ENCODE data around the gene RAB37. TPM values are rescaled to one million over a fixed set of nuclear protein-coding genes. Genes with fewer than 3 reads are reported as not detected.

Gene RAB37
- total RNA-seq, 1 donor, result 79.7 TPM

DNA sequence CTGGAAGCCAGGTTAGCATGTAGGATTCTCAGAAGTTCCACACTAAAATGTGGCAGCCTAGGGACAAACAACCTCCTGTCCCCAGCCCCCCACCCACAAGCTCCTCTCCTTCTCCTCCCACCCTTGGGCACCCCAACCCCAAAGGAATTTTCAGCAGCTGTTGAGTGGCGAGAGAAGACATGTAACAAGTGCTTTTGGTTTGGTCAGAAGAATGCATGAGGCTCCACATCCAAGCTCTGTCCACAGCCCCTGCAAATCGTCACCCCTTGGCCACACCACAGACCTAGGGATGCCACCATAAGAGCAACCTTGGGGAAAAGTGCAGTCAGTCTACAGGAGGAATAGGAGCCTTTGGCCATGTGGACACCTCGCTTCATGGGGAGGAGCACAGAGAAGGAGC is 11.9 kb upstream of the RAB37 start:
- no peak for DNase-seq (ENCODE audit: low read depth in 2 of 3, low spot score in 2 of 3)

DNA sequence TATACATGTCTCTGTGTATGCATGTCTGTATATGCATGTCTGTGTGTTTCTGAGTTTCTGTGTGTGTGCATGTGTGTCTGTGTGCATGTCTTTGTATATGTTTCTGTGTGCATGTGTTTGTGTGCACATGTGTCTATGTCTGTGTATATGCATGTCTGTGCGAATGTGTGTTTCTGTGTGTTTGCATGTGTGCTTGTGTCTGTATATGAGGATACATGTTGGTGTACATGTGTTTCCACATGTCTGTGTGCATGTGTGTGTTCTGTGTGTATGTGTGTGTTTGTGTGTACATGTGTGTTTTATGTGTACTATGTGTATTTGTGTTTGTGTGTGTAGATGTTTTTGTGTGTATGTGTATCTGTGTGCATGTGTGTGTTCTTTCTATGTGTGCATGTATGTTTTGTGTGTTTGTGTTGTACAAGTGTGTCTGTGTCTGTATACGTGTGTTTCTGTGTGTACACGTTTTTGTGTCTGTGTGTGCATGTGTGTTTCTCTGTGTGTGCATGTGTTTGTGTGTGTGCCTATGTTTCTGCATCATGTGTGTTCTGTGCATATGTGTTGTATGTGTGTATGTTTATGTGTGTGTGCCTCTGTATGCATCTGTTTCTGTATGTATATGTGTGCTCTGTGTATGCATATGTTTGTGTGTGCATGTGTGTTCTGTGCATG is 8.9 kb upstream of the RAB37 start:
- DNase-seq (ENCODE audit: low read depth in 2 of 3, low spot score in 2 of 3), result no peak

DNA sequence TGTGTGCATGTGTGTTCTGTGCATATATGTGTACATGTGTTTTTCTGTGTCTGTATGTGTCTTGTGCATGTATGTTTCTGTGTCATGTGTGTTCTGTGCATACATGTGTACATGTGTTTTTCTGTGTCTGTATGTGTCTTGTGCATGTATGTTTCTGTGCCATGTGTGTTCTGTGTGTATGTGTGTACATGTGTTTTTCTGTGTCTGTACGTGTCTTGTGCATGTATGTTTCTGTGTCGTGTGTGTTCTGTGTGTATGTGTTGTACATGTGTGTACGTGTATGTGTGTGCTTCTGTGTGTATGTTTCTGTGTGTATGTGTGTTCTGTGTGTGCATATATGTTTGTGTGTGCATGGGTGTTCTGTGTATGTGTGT is 8.4 kb upstream of the RAB37 start:
- no peak for DNase-seq (ENCODE audit: low read depth in 2 of 3, low spot score in 2 of 3)

DNA sequence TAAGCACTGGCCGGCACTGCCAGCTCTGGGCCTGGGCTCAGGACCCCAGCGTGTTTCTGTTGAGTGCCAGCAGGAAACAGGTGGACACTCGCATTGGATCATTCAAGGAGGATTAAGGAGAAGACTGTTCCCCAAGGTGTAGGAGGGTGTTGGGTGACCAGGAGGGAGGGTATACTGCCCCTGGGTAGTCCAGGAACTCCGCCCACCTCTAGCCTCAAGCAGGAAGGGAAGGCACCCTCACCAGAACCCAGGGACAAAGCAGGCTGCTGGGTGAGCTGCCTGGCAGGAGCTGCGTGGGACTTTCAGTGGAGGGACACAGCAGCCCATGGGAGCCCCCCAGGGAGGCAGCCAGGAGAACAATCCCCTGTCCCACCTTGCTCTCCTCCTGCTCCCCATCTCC is 7.7 kb upstream of the RAB37 start:
- DNase-seq (ENCODE audit: low read depth in 2 of 3, low spot score in 2 of 3), result no peak

DNA sequence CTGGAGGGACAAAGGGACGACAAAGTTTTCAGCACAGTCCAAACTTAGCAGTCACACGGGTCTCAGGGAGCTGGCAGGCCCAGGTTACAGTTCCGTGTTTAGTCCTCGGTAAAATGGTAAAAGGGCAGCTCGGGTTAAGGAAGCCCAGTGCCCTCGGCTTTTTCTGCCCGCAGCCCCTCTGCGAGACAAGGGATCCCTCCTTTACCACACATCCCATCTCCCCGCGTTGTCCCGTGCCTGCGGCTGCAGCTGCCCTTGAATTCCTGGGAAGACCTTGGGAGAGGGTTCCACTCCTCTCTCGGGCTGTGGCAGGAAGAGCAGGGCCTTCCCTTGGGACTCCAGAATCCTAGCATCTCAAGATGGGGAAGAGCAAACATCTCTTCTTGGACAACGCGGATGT is 7.2 kb upstream of the RAB37 start:
- DNase-seq (ENCODE audit: low read depth in 2 of 3, low spot score in 2 of 3), result no peak

DNA sequence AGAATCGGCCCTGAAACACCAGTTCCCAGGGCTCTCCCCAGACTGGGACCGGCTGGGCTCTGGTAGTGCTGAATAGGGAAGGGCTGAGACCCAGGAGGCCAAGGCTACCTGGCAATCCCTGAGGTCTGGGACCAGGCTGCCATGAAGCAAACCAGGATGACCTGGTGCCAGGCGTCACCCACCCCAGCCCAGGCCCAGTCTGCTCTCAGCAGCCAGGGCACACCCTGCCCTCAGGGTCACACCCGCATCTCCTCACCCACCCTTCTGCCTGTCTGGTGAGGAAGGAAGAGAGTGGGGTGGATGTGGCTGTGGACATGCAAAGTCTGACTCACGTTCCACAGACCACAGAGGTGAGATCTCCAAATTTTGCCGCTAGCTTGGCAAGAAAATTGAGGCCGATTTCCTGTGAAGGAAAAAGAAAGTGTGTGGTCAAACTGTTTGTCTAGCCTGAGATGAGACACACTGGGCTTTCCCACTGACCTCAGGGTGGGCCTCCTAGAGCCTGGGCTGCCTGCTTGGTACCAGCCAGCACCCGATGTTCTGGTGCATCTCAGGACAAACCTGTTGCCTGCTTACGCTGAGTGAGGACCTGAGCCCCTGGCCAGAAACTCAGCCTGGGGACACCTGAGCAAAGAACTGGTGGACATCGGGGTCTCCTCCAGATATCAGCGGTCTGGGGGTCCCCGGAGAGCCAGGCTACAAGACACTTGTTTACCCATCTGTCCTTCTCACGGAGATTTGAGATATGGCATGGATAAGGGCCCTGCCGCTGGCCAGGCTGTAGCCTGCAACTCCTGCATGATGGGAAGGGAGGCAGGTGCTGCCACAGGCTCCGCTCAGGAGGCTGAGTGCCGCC is 6.3 kb upstream of the RAB37 start:
- peak in 2 of 3 donors; percentile 75 for DNase-seq (ENCODE audit: low read depth in 2 of 3, low spot score in 2 of 3)

DNA sequence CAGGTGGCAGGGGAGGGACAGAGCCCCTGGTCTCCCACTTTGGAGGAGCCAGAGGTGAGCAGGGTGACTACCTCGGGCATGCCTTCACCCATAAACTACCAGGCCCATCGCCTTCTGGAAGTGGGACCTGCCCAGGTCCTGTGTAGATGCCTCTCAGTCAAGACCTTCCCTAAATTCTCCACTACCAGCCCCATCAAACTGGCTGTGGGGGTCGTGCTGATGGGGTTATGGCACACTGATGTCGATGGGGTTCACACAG is 5.8 kb upstream of the RAB37 start:
- DNase-seq (ENCODE audit: low read depth in 2 of 3, low spot score in 2 of 3), result no peak

DNA sequence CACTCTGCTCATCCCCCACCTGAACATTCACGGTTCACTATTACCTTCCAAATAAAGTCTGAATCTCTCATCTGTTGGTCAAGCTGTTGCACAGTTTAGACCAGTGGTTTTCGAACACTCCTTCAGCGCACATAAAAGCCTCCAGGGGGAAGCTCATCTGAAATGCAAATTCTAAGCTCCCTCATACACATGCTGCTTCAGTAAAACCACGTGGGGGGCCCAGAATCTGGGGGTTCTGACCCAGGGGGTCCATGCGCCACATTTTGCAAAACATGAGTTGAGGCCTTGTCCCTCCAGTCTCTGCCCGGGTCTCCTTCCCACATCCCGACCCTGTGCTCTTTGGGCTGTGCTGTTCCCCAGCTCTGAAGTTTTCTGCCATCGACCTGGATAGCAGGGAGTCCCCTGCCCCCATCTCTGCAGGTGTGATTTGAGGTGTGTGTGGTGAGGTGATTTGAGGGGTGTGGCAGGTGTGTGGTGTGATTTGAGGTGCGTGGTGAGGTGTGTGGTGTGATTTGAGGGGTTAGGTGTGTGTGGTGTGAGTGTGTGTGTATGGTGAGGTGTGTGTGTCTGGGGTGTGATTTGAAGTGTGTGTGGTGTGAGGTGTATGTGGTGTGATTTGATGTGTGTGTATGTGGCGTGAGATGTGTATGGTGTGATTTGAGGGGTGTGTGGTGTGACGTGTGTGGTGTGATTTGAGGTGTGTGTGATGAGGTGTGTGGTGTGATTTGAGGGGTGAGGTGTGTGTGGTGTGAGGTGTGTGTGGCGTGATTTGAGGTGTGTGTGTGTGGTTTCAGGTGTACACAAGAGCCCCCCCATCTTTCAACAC is 4.8 kb upstream of the RAB37 start:
- DNase-seq (ENCODE audit: low read depth in 2 of 3, low spot score in 2 of 3), result no peak

DNA sequence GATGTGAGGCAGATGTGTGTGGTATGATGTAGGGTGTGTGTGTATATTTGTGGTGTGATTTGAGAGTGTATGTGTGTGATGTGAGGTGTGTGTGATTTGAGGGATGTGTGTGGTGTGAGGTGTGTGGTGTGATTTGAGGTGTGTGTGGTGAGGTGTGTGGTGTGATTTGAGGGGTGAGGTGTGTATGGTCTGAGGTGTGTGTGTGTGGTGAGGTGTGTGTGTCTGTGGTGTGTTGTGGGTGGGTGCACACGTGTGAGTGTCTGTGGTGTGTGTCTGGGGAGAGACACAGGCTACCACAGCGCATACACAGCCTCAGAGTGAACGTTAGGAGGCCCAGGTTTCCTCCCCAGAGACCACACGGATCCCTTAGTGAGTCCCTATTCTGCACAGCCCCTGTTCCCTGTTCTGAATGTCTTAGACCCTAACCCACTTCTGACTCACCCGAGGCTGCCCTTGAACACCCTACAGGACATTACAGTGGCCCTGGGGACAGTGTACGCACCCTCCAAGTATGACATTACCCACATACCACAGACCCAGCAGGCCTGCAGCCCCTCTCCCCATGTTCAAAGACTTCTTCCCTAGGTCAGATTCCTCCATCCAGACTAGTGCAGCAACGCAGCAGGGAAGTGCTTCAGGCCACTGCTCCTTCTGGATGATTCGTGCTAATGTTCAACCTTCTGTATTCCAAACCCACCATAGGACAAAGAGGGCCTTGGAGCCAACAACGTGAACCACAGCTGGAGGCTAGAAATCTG is 3.5 kb upstream of the RAB37 start:
- no peak for DNase-seq (ENCODE audit: low read depth in 2 of 3, low spot score in 2 of 3)

DNA sequence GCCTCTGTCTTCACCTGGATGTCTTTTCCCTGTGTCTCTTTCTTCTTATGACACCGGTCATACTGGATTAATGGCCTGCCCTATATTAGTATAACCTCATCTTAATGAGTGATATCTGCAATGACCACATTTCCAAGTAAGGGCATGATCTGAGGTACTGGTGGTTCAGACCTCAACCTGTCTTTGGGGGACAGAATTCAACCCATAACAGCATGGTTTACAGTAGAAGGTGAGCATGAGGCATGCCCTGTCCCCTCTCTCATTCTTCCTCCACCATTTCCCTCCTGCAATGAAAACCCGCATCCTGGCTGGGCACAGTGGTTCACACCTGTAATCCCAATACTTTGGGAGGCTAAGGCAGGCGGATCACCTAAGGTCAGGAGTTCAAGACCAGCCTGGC is 2.8 kb upstream of the RAB37 start:
- DNase-seq (ENCODE audit: low read depth in 2 of 3, low spot score in 2 of 3), result no peak

DNA sequence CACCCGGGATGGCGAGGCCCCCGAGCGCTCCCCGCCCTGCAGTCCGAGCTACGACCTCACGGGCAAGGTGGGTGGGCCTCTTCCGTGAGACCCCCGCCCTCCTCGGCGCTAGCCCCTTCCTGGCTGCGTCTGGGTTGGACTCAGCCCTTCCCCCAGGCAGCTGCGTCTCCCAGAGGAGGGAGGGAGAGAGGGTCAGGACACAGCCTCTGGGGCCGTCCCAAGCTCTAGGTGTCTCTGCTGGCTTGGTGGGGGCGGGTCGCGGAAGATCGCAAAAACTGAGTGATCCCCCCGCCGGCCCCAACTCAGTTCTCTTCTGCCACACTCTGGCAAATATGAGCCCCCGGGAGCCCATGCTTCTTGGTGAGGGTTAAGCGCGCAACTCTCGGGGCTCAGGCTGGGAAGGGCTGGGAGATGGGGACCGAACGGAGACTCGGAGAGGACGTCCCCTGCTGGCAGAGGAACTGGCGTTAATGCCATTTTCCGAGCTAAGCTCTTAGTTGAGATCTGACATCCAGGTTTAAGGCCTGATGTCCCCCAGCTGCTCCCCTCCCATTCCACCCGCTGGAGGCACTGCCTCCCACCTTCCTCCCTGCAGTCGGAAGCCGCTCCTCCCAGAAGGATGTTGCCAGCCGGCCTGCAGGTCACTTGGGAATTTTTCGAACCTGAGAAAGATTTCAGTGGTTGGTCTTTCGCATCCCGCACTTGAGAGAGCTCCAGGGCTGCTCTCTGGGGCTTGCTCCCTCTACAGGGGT is 419 bp downstream of the RAB37 start:
- DNase-seq (ENCODE audit: low read depth in 2 of 3, low spot score in 2 of 3), result peak in 2 of 3 donors; percentile 77 to 84

DNA sequence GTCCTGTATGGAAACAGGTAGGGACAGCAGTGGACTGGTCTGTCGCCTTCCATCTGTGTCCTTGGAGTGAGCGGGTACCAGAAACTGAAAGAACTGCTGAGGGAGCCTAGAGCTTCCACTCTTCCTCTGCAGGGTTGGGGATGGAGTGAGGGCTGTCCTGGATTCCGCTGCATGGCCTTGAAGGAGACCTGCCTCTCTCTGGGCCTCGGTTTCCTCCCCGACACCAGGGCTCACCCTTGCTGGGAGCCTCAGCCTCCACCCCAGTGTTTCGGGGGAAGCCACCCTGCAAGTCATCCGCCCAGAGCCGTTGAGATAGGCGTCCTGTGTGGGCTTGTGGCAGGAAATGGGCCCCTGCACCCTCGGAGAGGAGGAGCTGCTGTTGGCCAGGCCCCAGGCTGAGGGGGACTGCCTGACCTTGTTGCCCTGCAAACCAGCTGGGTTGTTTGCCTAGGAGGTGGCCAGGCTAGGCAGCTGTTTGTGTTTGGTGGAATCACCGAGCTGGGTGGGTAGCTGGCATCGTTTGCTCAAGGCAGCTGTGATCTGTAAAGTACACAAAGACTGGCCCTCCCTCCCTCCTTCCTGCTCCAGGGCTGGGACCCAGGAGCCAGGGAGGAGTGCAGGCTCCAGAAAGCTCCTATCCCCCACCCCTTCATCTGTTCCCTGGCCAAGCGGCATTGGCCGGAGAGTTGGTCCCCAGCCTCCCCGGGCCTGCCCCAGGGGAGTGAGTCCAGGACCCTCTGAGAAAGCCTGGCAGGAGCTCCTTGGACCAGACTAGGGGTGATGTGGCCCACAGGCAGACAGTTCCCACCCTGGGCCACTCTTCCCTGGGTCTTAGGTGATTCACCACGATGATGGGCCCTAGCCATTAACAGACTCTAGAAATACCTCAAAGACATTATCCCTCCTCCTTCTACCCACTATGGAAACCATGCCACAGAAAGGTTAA is 1.3 kb downstream of the RAB37 start:
- peak in 2 of 3 donors; percentile 83 to 95 for DNase-seq (ENCODE audit: low read depth in 2 of 3, low spot score in 2 of 3)

DNA sequence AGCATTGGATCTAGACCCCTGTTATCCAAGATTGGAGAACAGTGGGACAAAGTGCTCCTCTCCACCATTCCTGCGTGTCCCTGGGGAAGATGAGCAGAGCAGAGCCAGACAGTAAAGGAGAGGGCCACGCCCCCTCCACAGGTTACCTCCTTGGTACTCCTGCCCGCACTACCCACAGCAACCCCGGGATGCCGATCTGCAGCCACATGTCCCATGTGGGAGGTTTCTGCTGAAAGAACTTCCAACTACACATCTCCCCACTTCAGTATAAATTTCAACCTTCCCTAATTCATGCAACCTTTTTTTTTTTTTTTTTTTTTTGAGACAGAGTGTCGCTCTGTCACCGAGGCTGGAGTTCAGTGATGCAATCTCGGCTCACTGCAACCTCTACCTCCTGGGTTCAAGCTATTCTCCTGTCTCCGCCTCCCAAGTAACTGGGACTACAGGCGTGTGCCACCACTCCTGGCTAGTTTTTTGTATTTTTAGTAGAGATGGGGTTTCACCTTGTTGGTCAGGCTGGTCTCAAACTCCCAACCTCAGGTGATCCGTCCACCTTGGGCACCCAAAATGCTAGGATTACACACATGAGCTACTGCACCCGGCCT is 2.3 kb downstream of the RAB37 start:
- DNase-seq (ENCODE audit: low read depth in 2 of 3, low spot score in 2 of 3), result no peak

DNA sequence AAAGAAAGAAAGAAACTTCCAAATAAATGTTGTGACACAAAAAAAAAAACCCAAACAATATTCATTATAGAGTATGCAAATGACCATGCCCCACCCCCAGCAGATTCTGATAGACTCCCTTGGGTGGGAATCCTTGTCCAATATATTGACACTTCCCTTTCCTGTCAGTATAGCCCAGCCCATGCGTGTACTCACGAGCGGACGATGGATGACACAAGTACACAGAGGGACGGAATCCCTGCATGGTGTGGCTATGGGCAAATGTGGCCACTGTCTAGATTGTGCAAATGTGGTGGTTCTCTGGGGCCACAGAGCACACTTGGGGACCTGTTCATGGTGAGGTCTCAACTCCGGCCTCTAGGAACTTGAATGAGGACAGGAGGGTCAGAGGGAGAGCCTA is 3.1 kb downstream of the RAB37 start:
- no peak for DNase-seq (ENCODE audit: low read depth in 2 of 3, low spot score in 2 of 3)

DNA sequence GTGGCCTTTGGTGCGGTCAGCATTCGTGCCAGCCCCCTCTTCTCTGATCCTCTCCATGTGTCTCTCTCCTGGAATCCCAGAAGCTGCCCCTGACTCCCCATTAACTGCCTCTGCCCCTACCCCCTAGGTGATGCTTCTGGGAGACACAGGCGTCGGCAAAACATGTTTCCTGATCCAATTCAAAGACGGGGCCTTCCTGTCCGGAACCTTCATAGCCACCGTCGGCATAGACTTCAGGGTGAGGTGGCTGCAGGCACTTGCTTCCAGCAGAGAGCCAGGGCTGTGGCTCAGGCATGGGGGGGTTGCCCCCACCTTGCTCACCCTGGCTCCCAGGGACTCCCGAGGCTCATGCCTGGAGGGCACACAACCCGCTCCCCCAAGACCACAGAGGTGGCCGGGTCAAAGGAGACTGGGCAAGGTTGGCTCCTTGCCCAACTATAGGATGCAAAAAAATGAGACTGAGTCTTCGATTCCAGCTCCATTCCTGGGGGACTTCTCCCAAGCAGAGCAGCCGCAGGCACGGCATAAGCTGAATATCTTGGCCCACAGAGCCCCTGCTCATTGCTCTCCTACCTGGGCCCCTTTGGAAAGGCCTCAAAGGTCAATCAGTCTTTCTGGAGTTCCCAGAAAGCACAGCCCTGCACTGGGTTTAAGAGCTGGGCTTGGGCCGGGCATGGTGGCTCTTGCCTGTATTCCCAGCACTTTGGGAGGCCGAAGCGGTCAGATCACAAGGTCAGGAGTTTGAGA is 3.8 kb downstream of the RAB37 start:
- no peak for DNase-seq (ENCODE audit: low read depth in 2 of 3, low spot score in 2 of 3)

DNA sequence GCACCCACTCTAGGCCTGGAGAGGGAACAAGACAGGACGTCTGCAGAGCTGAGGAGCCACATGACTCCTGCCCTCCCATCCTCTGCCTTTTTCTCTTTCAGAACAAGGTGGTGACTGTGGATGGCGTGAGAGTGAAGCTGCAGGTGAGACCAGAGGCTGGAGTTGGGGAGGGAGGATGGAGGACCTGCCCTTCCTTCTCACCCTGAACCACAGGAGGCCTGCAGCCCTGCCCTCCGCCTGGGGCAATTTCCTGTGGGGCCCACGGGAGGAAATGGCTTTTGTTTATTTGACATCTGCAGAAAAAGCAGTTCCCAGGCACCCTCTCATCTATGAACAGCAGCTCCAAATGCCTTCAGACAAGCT is 5.1 kb downstream of the RAB37 start:
- peak in 2 of 3 donors; percentile 71 to 80 for DNase-seq (ENCODE audit: low read depth in 2 of 3, low spot score in 2 of 3)

DNA sequence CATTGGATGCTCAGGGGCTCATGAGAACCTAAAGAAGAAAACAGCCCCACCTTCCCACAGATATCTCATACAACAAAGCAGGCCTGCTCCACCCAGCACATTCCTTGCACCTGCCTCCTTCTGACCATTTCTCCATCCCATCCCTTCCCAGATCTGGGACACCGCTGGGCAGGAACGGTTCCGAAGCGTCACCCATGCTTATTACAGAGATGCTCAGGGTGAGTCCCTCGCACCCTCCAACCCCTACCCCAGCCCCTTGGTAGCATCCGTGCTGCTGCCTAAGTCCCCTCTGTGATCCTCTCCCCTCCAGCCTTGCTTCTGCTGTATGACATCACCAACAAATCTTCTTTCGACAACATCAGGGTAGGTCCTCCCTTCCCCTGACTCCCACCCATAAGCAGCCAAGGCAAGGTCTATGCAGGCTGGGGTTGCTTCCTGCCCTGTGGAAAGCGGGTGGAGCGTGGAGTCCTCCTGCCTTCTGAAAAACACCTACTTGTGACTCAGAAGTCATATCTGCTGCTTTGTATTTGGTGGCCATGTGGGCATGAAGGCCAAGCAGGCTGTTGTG is 6.0 kb downstream of the RAB37 start:
- no peak for DNase-seq (ENCODE audit: low read depth in 2 of 3, low spot score in 2 of 3)

DNA sequence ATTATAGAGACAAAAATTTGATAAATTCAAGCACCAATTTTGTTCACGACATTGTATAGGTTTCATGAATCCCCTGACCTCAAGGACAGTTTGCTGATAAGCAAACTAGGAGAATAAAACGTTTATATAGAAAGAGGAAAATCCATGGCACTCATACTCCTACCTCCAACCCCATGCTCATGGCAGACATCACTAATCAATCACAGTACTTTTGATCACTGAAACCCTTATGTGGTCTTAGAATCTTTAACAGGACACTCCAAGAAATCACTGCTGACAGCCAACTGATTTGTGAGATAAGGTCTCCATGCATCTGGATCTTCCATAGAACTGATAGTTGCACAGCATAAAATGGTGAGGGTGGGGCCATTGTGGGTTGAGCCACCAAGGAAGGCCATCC is 6.7 kb downstream of the RAB37 start:
- DNase-seq (ENCODE audit: low read depth in 2 of 3, low spot score in 2 of 3), result no peak
